HepG2 (cell line): ENCODE results near the gene RPS10. TPM values are rescaled to one million over a fixed set of nuclear protein-coding genes. Genes with fewer than 3 reads are reported as not detected.

Source experiments
- ETV6 ChIP-seq: sonication (generic); formaldehyde crosslinking; conservative IDR thresholded peaks from 2 replicates; pipeline ENCODE4 v1.4.0; 2020; ENCODE audit warnings: missing genetic modification reagents
- GPN1 ChIP-seq: sonication (generic); formaldehyde crosslinking; IDR thresholded peaks from 2 replicates; pipeline ENCODE4 v1.5.1; 2020; ENCODE audit warnings: missing genetic modification reagents, borderline replicate concordance
- HMGXB3 ChIP-seq: sonication (generic); formaldehyde crosslinking; IDR thresholded peaks from 2 replicates; pipeline ENCODE4 v1.4.0; 2020; ENCODE audit warnings: missing genetic modification reagents, borderline replicate concordance
- KLF12 ChIP-seq: sonication (generic); formaldehyde crosslinking; IDR thresholded peaks from 2 replicates; pipeline ENCODE4 v1.4.0; 2020; ENCODE audit warnings: missing genetic modification reagents, borderline replicate concordance
- NCOA2 ChIP-seq: sonication (generic); formaldehyde crosslinking; IDR thresholded peaks from 2 replicates; pipeline ENCODE4 v1.8.0; 2022; ENCODE audit warnings: inconsistent platforms
- PPARG ChIP-seq: conservative IDR thresholded peaks from 2 replicates; pipeline ENCODE4 v1.6.1; 2016; ENCODE audit warnings: missing biosample characterization, missing genetic modification reagents
- RERE ChIP-seq: IDR thresholded peaks from 2 replicates; pipeline ENCODE4 v1.6.1; 2016; ENCODE audit warnings: low read depth, missing genetic modification reagents, missing compliant biosample characterization
- SMAD3 ChIP-seq: sonication (generic); formaldehyde crosslinking; IDR thresholded peaks from 2 replicates; pipeline ENCODE4 v1.4.0; 2020; ENCODE audit warnings: missing genetic modification reagents
- THAP8 ChIP-seq: sonication (generic); formaldehyde crosslinking; IDR thresholded peaks from 2 replicates; pipeline ENCODE4 v1.5.1; 2020; ENCODE audit warnings: missing genetic modification reagents, mild to moderate bottlenecking, borderline replicate concordance
- ZBTB14 ChIP-seq: sonication (generic); formaldehyde crosslinking; IDR thresholded peaks from 2 replicates; pipeline ENCODE4 v1.4.0; 2020; ENCODE audit warnings: missing genetic modification reagents
- ZNF276 ChIP-seq: sonication (generic); formaldehyde crosslinking; IDR thresholded peaks from 2 replicates; pipeline ENCODE4 v1.4.0; 2020; ENCODE audit warnings: mild to moderate bottlenecking, low read depth, missing genetic modification reagents
- ZNF34 ChIP-seq: sonication (generic); formaldehyde crosslinking; IDR thresholded peaks from 2 replicates; pipeline ENCODE4 v1.4.0; 2020; ENCODE audit warnings: mild to moderate bottlenecking, missing genetic modification reagents, borderline replicate concordance
- ZNF644 ChIP-seq: IDR thresholded peaks from 2 replicates; pipeline ENCODE4 v1.6.1; 2016; ENCODE audit warnings: low read depth
- ZZZ3 ChIP-seq: sonication (generic); formaldehyde crosslinking; IDR thresholded peaks from 2 replicates; pipeline ENCODE4 v1.4.0; 2020; ENCODE audit warnings: missing genetic modification reagents, mild to moderate bottlenecking, borderline replicate concordance
- polyA plus RNA-seq, 8 experiments: library from polyadenylated mRNA; depleted of rRNA in 3 of 8; stranded (reverse) in 7 of 8; unstranded in 1 of 8; fragments of >200 nt; fragmentation: Illumina TruSeq in 4 of 8; extraction: Trizol in 4 of 8; gene quantifications; 2 replicates each; pipeline versions ENCODE4 v1.2.1 to v1.2.3, GENCODE V29; 2011 to 2016; ENCODE audit warnings: low read depth in 4 of 8, missing spikeins in 1 of 8, mixed read lengths in 1 of 8; ENCODE audit not compliant: insufficient read depth in 1 of 8
- total RNA-seq, 5 experiments: library from RNA; depleted of rRNA; stranded (reverse); fragments of >200 nt; fragmentation: Illumina TruSeq; extraction: Trizol; gene quantifications; 2 replicates each; pipeline ENCODE4 v1.2.3, GENCODE V29; 2016; ENCODE audit warnings: low read depth in 1 of 5

Gene RPS10
- total and polyA plus RNA-seq, 2 of the 13 experiments (the other 11 are each of a cell fraction or from before 2014, with no cell fraction given), result 2,909 to 4,648 TPM

GRCh38 chr6:34391786-34392496 lies 33.9 kb downstream of the RPS10 start (continued):
- TF ChIP-seq NCOA2, result no peak
- TF ChIP-seq ETV6 (CRISPR knock-in tag), result no peak; the same call in 1 of the 2 replicates
- 0 out of 2 replicates have a peak, but pooled peaks have one; percentile 62 for TF ChIP-seq ZNF34 (CRISPR knock-in tag)
- TF ChIP-seq ZBTB14 (CRISPR knock-in tag), result no peak
- TF ChIP-seq HMGXB3 (CRISPR knock-in tag), result no peak
- TF ChIP-seq ZNF276 (CRISPR knock-in tag), result 0 out of 2 replicates have a peak, but pooled peaks have one; percentile 32
- no peak for TF ChIP-seq PPARG (CRISPR knock-in tag)
- no peak for TF ChIP-seq ZZZ3 (CRISPR knock-in tag)
- peak; percentile 45; the same call in 1 of the 2 replicates for TF ChIP-seq THAP8 (CRISPR knock-in tag)
- no peak for TF ChIP-seq RERE (CRISPR knock-in tag)
- TF ChIP-seq SMAD3 (CRISPR knock-in tag), result no peak
- no peak for TF ChIP-seq GPN1 (CRISPR knock-in tag)
- no peak for TF ChIP-seq ZNF644
- TF ChIP-seq KLF12 (CRISPR knock-in tag), result no peak
